NCI-H82 (cell line): ENCODE measurements around the gene TMTC3.
"Not testable (repeated sequence)": the region's sequence is repeated elsewhere in the genome, so short reads cannot be mapped to it uniquely, and the experiment has no call there.

Source experiments
- DNase-seq: peaks from one replicate; lab custom pipeline; 2025; lab: John Stamatoyannopoulos, UW

The TMTC3 gene

DNA sequence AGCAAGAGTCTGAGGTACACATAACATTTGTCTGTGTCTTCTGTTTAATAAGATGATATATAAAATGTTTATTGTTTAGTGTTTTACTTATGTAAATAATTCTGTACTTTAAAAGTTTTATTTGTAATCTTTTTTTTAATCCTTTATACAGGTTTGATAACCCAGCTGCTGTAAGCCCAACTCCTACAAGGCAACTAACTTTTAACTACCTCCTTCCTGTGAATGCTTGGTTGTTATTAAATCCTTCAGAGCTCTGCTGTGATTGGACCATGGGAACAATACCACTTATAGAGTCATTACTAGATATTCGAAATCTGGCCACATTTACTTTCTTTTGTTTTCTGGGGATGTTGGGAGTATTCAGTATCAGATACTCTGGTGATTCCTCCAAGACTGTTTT, 24.1 kb downstream of the TMTC3 start:
- DNase-seq: no peak

DNA sequence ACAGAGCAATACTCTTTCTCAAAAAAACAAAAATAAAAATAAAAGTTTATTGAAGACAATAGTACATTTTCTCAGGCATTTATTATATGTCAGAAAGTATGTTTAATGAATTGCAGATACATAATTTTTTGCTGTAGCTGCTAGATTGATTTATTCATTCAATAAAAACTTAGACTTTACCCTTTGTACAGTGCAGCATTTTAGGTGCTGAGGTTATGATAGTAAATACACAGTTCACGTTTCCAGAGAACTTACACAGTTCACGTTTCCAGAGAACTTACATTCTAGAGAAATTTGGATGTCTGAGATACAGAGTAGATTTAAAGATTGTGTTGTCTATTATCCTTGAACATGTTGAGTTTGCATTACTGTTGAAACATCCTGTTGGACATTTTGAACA, 25.3 kb downstream of the TMTC3 start:
- DNase-seq: no peak

DNA sequence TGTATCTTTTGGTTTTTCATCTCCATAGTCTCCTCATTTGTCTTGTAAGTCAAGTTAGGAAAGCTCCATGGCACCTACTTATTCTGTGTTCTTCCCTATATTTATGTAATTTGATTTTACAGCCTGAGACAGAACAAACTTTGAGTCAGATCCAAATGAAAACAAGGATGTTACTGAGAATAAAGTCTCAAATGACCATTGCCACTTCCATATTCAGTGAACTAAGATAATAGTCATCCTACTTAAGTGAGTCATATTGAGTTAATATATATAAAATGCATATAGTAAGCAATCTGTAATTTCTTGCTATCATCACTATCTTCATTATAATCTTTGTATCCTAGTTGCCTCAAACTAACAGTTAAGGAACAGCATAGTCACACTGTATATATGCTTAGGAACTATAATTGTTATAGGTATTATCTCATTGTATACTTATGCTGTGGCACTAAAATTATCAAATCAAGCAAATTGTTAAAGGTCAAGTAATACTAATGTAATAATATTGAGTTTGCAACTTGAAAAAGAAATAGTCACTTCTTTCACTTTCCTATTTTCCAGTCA, 30.8 kb downstream of the TMTC3 start:
- DNase-seq: no peak

DNA sequence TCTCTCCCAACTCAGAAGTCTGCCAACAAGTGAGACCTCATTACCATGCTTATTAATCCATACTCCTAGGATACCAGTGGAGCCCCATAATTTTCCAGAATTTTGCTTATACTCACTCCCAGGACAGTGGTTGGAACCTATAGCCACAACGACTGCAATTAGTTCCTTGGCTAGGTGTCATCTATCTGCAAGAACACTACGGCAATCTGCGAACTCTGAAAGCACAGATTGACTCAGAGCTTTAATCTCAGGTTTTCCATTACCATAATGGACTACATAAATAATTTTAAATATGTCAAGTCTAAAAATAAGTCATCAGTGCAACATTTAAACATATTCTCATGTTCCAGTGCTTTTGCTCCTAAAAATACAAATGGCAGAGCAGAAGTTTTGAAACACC, 33.4 kb downstream of the TMTC3 start:
- no peak for DNase-seq

DNA sequence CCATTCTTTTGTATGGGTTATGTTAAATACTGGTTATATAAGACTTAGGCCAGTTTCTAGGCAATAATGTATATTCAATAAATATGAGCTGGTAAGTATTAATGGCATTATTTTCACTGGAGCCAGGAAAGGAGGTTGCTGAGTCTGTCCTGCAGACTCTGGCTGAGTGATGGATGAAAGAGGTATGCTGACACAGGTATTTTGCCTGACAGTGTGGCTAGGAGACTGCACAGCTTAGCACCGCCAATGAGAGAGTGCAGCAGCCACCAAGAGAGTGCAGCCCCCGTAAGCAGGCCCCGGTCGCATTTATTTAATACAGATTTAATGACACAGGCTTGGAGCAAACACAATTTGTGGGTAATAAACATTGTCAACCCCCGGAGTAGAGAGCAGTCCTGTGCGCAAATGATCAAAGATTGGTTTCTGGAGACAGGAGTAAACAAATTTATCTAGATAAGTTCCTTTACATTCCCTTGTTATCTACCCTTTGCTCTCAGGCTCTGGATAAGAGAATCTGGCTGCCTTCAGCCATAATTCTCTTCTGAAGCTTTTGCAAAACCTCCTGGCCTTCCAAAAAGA, 37.4 kb downstream of the TMTC3 start:
- no peak for DNase-seq

DNA sequence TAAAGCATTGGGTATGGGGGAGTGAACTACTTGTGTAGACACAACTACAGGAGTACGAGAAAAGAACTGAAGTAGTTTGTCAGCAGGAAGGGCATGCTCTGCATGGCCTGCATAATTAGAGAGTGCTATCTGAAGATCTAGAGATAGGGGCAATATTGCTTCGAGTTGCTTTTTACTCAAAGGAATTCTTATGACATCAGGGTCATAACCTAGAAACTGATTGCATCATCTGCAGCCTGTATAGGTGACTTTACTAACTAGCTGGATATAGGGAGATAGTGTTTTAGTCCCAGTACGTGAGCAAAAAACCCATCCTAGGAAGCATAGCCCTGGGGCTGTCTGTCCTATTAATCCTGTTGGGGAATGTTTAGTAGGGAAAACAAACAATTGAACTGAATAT, 39.8 kb downstream of the TMTC3 start:
- no peak for DNase-seq

DNA sequence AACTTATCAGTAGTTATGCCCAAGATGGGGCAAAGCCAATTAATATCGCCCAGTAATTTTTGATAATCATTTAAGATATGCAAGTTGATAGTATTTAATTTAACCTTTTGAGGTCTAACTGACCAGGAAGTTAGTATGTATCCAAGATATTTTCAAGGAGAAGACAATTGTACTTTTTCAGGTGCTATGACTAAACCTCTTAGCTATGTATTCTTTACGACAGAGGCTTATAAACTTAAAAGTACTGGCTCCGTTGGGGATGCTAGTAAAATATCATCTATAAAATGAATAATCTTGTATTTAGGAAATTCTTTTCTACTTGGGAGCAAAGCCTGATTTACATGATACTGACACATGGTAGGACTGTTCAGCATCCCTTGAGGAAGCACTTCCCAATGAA, 40.3 kb downstream of the TMTC3 start:
- DNase-seq: no peak

DNA sequence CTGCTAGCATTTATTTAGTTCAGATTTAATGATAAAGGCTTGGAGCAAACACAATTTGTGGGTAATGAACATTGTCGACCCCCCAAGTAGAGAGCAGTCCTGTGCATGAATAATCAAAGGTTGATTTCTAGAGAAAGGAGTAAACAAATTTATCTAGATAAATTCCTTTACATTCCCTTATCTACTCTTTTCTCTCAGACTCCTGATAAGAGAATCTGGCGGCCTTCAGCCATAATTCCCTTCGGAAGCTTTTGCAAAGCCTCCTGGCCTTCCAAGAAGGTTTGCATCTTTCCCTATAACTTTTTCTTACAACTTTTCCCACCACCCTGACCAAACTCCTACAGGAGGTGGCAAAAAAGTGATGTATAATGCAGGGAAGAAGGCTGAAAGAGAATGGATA, 42.1 kb downstream of the TMTC3 start:
- DNase-seq: no peak

DNA sequence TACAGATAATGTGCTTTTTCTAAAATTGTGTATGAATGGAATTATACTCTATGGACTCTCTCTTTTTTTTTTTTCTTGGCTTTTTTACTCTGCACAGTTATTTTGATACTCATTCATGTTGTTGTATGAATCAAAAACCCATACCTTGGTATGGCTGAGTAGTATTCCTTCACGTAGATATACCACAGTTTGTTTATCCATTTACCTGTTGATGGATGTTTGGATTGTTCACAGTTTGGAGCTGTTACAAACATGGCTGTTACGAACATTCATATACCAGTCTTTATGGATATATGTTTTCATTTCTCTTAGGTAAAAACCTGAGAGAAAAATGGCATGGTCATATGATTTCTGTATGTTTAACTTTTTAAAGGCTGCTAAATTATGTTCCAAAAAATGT, 43.2 kb downstream of the TMTC3 start:
- no peak for DNase-seq

DNA sequence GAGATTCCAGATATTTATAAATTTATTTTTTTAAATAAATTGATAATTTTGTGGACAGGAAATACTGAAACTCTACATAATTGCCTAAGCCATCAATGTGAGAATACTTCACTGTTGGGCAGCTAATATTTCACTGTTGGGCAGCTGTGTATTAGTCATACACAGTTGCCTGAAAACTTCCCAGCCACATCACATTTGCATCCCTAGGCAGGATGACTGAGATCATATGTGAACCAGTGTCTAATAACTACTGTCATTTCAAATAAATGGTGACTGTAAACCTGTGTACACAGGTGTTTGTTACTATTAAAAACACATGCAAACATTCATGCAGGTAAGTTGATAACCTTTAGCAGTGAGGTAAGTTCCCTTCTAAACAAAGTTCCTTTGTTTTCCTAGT, 43.9 kb downstream of the TMTC3 start:
- no peak for DNase-seq

DNA sequence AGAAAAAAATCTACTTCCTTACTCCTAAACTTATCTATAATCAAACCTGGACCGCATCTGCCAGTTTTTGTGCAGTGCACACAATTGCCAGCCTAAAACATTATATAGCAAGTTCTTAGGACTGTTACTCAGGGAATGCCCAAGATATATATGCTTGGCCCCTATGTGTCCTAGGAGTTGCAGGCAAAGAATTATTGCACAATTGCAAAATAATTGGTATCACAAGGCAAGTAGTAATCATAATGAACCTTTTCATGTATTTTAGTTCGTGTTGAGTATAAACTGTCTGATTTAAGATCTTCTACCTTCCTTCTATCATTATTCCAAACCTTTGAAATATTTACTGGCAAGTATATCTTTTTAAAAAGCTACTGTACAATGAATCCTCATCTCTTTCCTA, 45.5 kb downstream of the TMTC3 start:
- no peak for DNase-seq

DNA sequence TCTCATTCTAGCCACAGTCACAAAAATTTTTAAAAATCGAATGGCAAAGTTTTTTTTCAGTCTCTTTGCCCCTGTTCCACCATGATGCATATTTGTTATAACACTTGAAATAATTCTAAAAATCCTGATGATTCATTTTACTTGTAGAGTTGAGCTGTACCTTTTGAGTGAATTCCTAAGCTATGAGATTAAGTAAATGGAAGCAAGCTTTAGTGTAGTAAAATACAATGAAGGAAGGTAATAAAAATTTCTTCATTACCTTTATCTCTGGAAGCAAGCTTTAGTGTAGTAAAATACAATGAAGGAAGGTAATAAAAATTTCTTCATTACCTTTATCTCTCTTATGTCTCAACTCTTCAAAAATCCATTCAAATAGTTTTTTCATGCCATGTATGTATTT, 46.1 kb downstream of the TMTC3 start:
- no peak for DNase-seq

DNA sequence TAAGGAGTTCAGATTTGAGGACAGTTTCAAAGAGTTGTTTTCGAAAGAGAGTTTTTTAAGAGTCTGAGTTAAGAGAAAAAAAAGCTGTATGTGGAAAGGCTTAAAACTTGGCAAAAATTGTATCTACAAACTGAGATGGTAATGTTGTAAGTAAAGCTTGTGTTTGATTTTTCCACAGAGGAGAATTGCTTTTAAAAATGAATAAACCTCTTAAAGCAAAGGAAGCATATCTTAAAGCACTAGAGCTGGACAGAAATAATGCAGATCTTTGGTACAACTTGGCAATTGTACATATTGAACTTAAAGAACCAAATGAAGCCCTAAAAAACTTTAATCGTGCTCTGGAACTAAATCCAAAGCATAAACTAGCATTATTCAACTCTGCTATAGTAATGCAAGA, 50.3 kb downstream of the TMTC3 start:
- DNase-seq: no peak

DNA sequence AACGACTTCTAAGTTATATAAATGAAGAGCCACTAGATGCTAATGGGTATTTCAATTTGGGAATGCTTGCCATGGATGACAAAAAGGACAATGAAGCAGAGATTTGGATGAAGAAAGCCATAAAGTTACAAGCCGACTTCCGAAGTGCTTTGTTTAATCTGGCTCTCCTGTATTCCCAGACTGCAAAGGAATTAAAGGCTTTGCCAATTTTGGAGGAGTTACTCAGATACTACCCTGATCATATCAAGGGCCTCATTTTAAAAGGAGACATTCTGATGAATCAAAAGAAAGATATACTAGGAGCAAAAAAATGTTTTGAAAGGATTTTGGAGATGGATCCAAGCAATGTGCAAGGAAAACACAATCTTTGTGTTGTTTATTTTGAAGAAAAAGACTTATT, 52.8 kb downstream of the TMTC3 start:
- no peak for DNase-seq

DNA sequence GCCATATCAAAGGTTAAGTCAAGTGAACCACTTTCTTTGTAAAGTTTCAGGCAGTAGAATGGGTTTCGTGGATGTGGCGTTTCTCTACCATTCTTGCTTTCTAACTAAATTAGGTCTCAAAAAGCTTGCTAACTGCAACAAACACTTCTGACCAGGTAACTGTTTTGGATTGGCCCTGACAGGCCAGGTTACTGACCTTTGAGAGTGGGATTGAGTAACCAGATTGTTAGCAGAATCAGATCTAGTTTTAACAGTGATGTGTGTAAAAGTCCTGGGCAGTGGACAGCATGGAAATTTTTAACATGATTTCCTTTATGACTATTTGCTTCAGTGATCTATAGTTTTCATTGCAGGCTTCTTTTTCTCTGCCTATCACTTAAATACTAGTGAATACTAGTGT, 57.9 kb downstream of the TMTC3 start:
- DNase-seq: no peak

DNA sequence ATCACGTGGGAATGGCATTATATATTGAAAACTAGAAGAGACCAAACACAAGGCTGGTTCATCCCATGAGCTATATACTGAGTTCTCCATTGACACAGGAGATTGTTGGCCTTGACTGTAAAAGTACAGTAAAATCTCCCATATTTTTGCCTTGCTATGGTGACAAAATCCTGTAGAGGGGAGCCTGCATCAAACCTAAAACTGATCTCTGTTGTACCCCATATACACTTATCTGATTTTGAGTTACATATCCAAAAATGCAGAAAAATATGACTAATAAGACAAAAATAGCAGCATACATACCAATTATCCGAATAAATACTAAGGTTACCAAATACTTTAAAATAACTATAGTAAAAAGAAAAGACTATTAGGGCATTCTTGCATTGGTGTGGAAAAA, 60.4 kb downstream of the TMTC3 start:
- DNase-seq: no peak

DNA sequence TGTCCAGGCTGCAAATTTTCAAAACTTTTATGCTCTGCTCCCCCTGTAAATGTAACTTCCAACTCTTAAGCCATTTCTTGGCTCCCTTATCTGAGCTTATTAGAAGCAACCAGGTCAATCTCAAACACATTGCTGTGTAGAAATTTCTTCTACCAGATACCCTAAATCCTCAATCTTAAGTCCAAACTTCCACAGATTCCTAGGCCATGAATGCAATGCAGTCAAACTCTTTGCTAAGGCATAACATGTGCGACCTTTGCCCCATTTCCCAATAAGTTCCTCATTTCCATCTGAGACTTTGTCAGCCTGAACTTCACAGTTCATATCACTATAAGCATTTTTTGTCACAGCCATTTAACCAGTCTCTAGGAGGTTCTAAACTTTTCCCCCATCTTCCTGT, 64.5 kb downstream of the TMTC3 start:
- DNase-seq: no peak

DNA sequence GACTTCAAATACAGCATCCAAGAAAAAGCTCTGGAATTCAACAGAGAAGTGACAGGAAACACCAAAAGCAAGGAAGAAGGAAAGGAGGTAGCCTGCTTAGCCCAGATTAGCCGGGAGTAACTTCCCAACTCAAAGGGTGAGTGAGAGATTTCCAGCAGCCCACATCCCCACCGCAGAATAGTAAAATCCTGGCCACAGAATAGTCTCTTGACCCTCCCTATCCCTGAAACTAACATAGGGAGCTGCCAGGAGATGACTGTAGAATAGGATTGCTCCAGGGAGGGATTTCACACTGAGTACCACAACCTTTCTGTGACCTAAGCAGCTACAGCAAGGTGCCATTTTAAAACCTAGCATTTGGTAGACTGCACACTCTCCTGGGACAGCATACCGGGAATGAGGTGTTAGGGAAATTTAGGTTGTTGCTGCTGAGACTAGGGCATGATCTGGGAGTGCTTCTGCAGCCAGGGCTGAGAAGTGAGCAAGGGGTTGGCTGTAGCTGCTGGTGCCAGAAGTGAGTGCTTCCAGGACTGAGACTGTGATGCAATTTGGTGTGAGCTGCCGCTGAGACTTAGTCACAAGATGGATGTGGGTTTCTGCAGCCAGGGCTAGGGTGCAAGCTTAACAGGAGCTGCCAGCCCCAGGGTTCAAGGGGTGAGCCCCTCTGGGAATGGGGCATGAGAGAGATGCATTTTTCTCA, 66.0 kb downstream of the TMTC3 start:
- no peak for DNase-seq

DNA sequence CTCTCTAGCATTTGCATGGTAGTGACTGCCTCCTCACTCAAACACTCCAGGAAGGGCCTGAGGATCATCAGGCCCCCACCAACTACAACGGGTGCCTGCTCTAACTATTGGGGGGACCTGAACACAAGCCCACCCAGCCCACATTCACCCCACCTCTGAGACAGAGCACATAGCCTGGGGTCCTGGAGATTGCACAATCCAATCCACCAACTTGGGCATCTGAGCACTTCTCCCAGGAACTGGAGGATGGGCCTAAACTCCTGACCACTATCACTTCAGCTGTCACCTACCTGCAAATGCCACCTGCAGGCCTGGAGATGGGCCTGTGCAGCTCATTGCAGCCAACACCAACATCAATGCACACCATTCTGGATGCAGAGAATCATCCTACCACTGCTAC, 66.6 kb downstream of the TMTC3 start:
- no peak for DNase-seq

DNA sequence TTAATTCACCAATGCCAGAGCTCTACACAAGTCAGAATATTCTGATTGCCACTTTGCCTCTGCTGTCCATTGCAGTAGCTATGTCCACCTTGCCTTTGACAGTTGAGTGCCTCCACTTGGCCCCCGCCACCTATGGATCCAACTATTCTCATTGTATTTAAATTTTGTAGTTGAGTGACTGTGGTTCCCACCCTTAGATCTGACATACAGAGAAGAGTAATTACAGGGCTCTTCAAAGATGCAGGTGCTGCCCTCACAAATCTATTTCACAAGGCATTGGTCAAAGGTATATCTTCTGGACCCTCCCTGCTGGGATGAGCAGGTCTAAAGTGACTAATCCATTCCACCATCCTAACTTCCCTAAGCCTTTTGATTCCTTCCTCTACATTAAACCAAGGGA, 68.2 kb downstream of the TMTC3 start:
- not testable (repeated sequence) for DNase-seq

DNA sequence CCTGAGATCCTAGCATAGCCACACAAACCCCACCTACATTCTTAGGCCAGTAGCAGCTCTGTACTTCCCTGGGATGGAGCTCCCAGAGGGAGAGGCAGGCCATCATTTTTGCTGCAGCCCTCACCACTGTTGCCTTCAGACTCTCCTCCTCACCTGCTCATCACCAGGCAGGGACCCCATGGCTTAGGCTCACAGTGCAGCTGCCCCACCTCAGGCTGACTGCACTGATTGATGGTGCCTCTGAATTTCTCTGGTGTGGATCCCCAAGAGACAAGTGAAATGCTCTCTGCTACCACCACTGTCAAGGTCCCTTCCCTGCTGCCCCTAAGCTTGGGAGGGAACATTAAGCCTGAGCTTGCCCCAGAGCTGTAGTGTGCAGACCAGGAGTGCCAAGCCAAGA, 76.2 kb downstream of the TMTC3 start:
- DNase-seq: no peak

DNA sequence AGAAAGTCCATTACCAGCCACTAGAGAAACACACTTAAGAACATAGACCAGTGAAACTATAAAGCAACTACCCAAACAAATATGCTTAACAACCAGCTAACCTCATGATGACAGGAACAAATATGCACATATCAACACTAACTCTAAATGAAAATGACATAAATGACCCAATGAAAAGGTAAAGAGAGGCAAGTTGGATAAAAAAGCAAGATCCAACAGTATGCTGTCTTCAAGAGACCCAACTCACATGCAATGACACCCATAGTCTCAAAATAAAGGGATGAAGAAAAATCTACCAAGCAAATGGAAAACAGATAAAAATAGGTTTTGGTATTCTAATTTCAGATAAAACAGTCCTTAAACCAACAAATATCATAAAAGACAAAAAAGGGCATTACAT, 77.8 kb downstream of the TMTC3 start:
- DNase-seq: no peak

DNA sequence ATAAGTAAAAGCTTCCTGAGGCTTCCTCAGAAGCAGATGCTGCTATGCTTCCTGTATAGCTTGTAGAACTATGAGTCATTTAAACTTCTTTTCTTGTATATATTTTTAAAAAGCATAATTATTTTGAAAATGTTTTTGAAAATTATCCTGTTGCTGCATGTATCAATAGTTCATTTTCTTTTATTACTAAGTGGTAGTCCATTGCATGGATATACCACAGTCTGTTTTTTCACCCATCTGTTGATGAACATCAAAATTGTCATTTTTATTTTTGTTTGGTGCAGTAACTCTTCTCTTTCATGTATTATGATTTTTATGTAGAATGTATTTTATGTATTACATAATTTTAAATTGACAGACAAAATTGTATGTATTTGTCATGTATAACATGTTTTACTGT, 81.4 kb downstream of the TMTC3 start:
- no peak for DNase-seq

DNA sequence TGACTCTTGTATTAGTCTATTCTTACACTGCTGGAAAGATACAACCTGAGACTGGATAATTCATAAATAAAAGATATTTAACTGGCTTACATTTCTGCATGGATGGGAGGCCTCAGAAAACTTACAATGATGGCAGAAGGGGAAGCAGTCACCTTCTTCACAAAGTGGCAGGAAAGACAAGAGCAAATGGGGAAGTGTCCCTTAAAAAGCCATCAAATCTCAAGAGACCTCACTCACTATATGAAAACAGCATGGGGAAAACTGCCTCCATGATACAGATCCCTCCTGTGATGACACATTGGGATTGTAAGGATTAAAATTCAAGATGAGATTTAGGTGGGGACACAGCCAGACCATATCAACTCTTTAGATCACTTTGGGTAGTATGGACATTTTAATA, 83.7 kb downstream of the TMTC3 start:
- no peak for DNase-seq
